Activated T-helper 1 cell treated with anti-CD3 and anti-CD28 coated beads, Interleukin-2, amount 50 U/mL, for 16 hours (primary cell): Measurements from ENCODE around the gene CYTH3.
"Not testable (repeated sequence)": the region's sequence is repeated elsewhere in the genome, so short reads cannot be mapped to it uniquely, and the experiment has no call there.

Experiments
- DNase-seq, 2 donors: peaks; one replicate each; pipeline ENCODE4 v3.0.0-alpha.2; 2020; ENCODE audit warnings: low read depth in 1 of 2, low spot score in 1 of 2

Gene CYTH3

GRCh38 chr7:6283391-6284054 lies 11.1 kb upstream of the CYTH3 start:
- DNase-seq: not testable (repeated sequence)

- no peak for DNase-seq
These were observed 7.5 kb upstream of the CYTH3 start for GRCh38 chr7:6279937-6280336.

- no peak for DNase-seq
These were observed 6.9 kb upstream of the CYTH3 start for GRCh38 chr7:6279341-6279740.

GRCh38 chr7:6278749-6279310 lies 6.4 kb upstream of the CYTH3 start:
- DNase-seq: no peak

- DNase-seq: no peak
These were observed 5.1 kb upstream of the CYTH3 start for GRCh38 chr7:6277476-6277875.

GRCh38 chr7:6276911-6277408 lies 4.5 kb upstream of the CYTH3 start:
- no peak for DNase-seq

- DNase-seq: no peak
These were observed 2.3 kb upstream of the CYTH3 start for GRCh38 chr7:6274743-6275142.

GRCh38 chr7:6273917-6274630 lies 1.6 kb upstream of the CYTH3 start:
- DNase-seq: no peak

GRCh38 chr7:6273380-6273837 lies 985 bp upstream of the CYTH3 start:
- no peak for DNase-seq

GRCh38 chr7:6271694-6272440 lies 557 bp downstream of the CYTH3 start:
- no peak for DNase-seq

GRCh38 chr7:6271060-6271658 lies 1.3 kb downstream of the CYTH3 start:
- no peak for DNase-seq

- no peak for DNase-seq
These were observed 2.9 kb downstream of the CYTH3 start for GRCh38 chr7:6269527-6269926.

- DNase-seq: no peak
These were observed 3.5 kb downstream of the CYTH3 start for GRCh38 chr7:6268907-6269306.

- DNase-seq: no peak
These were observed 4.2 kb downstream of the CYTH3 start for GRCh38 chr7:6268023-6268900.

- DNase-seq: no peak
These were observed 5.7 kb downstream of the CYTH3 start for GRCh38 chr7:6266699-6267098.

GRCh38 chr7:6262221-6262620 lies 10.2 kb downstream of the CYTH3 start:
- DNase-seq: no peak

GRCh38 chr7:6261699-6262098 lies 10.7 kb downstream of the CYTH3 start:
- no peak for DNase-seq

GRCh38 chr7:6260291-6261187 lies 11.9 kb downstream of the CYTH3 start:
- DNase-seq: no peak

GRCh38 chr7:6259257-6259656 lies 13.2 kb downstream of the CYTH3 start:
- DNase-seq: no peak
